ENCODE results near the gene MAPRE3. TPM values are rescaled to one million over a fixed set of nuclear protein-coding genes. Genes with fewer than 3 reads are reported as not detected.

The MAPRE3 gene
- total and polyA plus RNA-seq, 9 of the 15 experiments (the other 6 are each of a cell fraction or from before 2014, with no cell fraction given), result 0.70 to 43.2 (median 12.6) TPM

DNA sequence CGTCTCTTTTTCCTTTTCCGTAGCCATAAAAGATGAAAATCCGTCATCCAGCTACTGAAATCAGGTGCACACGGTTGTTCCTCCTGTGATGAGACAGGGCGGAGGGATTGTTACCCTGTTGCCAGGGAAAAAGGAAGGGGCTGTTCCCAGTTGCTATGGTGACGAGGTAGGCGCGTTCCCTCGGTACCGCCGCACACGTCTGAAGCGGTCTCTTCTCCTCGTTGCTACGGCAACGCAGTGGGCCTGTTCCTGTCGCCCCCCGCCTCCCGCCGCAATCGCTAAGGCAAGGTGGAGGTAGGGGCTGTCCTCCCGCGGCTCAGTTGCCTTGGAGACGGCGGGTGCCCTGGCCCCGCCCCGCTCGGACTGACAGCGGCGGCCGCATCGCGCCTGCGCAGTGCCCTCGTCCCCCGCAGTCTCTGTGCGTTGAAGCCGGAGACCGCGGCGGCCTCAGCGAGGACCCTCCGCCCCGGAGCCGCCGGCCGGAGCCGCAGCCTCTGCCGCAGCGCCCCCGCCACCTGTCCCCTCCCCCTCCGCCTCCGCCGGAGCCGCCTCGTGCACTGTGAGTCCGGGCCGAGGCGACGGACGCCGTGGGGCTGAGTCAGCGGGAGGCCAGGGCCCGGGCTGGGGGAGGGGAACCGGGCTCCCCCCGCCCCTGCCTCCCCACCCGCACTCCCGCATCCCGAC lies at the start of gene MAPRE3 (continued):
- TF ChIP-seq, protein P1, sequence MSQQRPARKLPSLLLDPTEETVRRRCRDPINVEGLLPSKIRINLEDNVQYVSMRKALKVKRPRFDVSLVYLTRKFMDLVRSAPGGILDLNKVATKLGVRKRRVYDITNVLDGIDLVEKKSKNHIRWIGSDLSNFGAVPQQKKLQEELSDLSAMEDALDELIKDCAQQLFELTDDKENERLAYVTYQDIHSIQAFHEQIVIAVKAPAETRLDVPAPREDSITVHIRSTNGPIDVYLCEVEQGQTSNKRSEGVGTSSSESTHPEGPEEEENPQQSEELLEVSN (IDR thresholded peaks at IDR 0.05; ENCODE audit: borderline replicate concordance in 1 of 2, extremely low read depth in 1 of 2, insufficient read depth in 1 of 2, insufficient read length in 1 of 2, low read depth in 1 of 2, low read length in 1 of 2, poor library complexity in 1 of 2, severe bottlenecking in 1 of 2), result peak; percentile 24 to 90
- TF ChIP-seq, protein P2, sequence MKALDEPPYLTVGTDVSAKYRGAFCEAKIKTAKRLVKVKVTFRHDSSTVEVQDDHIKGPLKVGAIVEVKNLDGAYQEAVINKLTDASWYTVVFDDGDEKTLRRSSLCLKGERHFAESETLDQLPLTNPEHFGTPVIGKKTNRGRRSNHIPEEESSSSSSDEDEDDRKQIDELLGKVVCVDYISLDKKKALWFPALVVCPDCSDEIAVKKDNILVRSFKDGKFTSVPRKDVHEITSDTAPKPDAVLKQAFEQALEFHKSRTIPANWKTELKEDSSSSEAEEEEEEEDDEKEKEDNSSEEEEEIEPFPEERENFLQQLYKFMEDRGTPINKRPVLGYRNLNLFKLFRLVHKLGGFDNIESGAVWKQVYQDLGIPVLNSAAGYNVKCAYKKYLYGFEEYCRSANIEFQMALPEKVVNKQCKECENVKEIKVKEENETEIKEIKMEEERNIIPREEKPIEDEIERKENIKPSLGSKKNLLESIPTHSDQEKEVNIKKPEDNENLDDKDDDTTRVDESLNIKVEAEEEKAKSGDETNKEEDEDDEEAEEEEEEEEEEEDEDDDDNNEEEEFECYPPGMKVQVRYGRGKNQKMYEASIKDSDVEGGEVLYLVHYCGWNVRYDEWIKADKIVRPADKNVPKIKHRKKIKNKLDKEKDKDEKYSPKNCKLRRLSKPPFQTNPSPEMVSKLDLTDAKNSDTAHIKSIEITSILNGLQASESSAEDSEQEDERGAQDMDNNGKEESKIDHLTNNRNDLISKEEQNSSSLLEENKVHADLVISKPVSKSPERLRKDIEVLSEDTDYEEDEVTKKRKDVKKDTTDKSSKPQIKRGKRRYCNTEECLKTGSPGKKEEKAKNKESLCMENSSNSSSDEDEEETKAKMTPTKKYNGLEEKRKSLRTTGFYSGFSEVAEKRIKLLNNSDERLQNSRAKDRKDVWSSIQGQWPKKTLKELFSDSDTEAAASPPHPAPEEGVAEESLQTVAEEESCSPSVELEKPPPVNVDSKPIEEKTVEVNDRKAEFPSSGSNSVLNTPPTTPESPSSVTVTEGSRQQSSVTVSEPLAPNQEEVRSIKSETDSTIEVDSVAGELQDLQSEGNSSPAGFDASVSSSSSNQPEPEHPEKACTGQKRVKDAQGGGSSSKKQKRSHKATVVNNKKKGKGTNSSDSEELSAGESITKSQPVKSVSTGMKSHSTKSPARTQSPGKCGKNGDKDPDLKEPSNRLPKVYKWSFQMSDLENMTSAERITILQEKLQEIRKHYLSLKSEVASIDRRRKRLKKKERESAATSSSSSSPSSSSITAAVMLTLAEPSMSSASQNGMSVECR (CRISPR knock-in tag; IDR thresholded peaks at IDR 0.05), result peak; percentile 67; the same call in 1 of the 2 replicates
- TF ChIP-seq, protein P3, sequence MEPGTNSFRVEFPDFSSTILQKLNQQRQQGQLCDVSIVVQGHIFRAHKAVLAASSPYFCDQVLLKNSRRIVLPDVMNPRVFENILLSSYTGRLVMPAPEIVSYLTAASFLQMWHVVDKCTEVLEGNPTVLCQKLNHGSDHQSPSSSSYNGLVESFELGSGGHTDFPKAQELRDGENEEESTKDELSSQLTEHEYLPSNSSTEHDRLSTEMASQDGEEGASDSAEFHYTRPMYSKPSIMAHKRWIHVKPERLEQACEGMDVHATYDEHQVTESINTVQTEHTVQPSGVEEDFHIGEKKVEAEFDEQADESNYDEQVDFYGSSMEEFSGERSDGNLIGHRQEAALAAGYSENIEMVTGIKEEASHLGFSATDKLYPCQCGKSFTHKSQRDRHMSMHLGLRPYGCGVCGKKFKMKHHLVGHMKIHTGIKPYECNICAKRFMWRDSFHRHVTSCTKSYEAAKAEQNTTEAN (CRISPR knock-in tag; IDR thresholded peaks at IDR 0.05), result no peak
- TF ChIP-seq POLR2G (IDR thresholded peaks at IDR 0.05; ENCODE audit: low read depth, low read length) (peak; percentile 60; the same call in 1 of the 2 replicates), SOX6 (IDR thresholded peaks at IDR 0.05) (no peak), ZNF586 (CRISPR knock-in tag; conservative IDR thresholded peaks at IDR 0.05) (no peak), LCOR (CRISPR knock-in tag; IDR thresholded peaks at IDR 0.05) (no peak), SIN3A (IDR thresholded peaks at IDR 0.05; ENCODE audit: borderline replicate concordance in 2 of 2, control insufficient read depth in 1 of 2, low read depth in 2 of 2, low read length in 2 of 2) (peak; percentile 34 to 42; a peak in 1 of 4 replicates), HDAC2 (IDR thresholded peaks at IDR 0.05) (peak; percentile 46; the same call in 1 of the 2 replicates), HDAC1 (IDR thresholded peaks at IDR 0.05) (no peak), PHB2 (IDR thresholded peaks at IDR 0.05; ENCODE audit: low read depth) (no peak), RBBP5 (IDR thresholded peaks at IDR 0.05; ENCODE audit: borderline replicate concordance, insufficient read depth, low read length, poor library complexity, severe bottlenecking) (peak; percentile 13), FOSL1 (tag; conservative IDR thresholded peaks at IDR 0.05) (peak; percentile 81), CHD4 (IDR thresholded peaks at IDR 0.05; ENCODE audit: insufficient read depth, insufficient replicate concordance, low read depth, low read length, poor library complexity, severe bottlenecking) (no peak), ZNF3 (CRISPR knock-in tag; IDR thresholded peaks at IDR 0.05) (no peak), POLR2AphosphoS5 (IDR thresholded peaks at IDR 0.05; ENCODE audit: control insufficient read depth, insufficient read depth, low read depth, low read length) (no peak), ZNF316 (IDR thresholded peaks at IDR 0.05) (no peak)
- TF ChIP-seq, protein P4, sequence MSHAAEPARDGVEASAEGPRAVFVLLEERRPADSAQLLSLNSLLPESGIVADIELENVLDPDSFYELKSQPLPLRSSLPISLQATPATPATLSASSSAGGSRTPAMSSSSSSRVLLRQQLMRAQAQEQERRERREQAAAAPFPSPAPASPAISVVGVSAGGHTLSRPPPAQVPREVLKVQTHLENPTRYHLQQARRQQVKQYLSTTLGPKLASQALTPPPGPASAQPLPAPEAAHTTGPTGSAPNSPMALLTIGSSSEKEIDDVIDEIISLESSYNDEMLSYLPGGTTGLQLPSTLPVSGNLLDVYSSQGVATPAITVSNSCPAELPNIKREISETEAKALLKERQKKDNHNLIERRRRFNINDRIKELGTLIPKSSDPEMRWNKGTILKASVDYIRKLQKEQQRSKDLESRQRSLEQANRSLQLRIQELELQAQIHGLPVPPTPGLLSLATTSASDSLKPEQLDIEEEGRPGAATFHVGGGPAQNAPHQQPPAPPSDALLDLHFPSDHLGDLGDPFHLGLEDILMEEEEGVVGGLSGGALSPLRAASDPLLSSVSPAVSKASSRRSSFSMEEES (CRISPR knock-in tag; IDR thresholded peaks at IDR 0.05), result no peak

Data from K562 (cell line).